ENCODE measurements around the gene STPG4.

STPG4 gene

GRCh38 chr2:47050762-47051161 is 104.3 kb downstream of the STPG4 start:
- Histone ChIP-seq H3K27ac (ENCODE audit: low read depth, low read length) (no peak overlapping the region), H3K36me3 (ENCODE audit: control insufficient read depth in 5 of 5, insufficient read depth in 5 of 5, low read length in 5 of 5) (peaks cover 11 to 76% (median 65%) of the 10 kb centered on the region in 5 donors)

DNA sequence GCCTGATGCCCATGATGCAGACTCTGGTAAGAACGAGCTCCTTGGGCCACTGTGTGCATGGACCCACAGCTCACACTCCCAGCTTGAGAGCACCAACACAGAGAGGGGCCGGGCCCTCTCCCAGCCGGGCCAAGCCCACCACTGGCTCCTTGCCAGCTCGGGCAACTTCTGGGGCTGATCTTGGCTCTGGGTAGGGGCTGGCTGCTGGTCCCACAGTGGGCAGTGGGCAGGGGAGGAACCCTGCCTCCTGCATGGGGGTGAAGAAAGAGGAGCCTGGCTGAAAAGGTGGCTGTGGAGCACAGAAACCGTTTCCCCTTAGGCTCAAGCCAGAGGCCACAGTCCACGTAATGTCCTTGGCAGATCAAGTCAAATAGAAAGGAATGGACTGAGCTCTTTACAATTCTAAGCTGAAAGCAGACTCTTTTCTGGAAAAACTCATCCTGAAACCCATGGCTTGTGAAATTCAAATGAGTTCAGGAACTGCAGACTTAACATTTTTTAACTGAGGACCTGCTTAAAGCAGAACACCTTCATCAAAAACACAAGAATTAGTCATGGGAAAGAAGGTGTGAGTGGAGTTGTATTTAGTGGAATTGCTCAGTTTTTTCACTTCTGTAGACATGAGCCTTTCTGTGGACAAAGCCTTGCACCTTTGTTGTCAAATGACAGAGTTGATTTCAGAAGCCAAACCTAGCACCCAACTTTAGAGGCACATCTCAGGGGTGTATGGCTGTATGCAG is 104.9 kb downstream of the STPG4 start:
- no peak overlapping the region for H3K4me3 ChIP-seq (ENCODE audit: low read depth in 1 of 5, low read length in 5 of 5)
- no peaks in the 10 kb centered on the region for H3K27me3 ChIP-seq (ENCODE audit: control insufficient read depth in 5 of 5, insufficient read depth in 4 of 5, low read length in 5 of 5)
- no peak overlapping the region for H3K9ac ChIP-seq (ENCODE audit: low read length in 5 of 5)
- H3K27ac ChIP-seq (ENCODE audit: low read depth, low read length): no peak overlapping the region
- H3K36me3 ChIP-seq (ENCODE audit: control insufficient read depth in 5 of 5, insufficient read depth in 5 of 5, low read length in 5 of 5): peaks cover 11 to 79% (median 70%) of the 10 kb centered on the region in 5 donors
- no peaks in the 10 kb centered on the region for H3K9me3 ChIP-seq (ENCODE audit: control insufficient read depth in 5 of 5, low read length in 5 of 5)
- peaks cover 0 to 68% (median 42%) of the 10 kb centered on the region in 5 donors for H3K4me1 ChIP-seq (ENCODE audit: control insufficient read depth in 5 of 5, insufficient read depth in 5 of 5, low read length in 5 of 5)

More at GRCh38 chr2:47050762-47051161, 104.3 kb downstream of the STPG4 start:
- Histone ChIP-seq H3K4me3 (ENCODE audit: low read depth in 1 of 5, low read length in 5 of 5) (no peak overlapping the region), H3K9ac (ENCODE audit: low read length in 5 of 5) (no peak overlapping the region), H3K27me3 (ENCODE audit: control insufficient read depth in 5 of 5, insufficient read depth in 4 of 5, low read length in 5 of 5) (no peaks in the 10 kb centered on the region), H3K9me3 (ENCODE audit: control insufficient read depth in 5 of 5, low read length in 5 of 5) (no peaks in the 10 kb centered on the region), H3K4me1 (ENCODE audit: control insufficient read depth in 5 of 5, insufficient read depth in 5 of 5, low read length in 5 of 5) (peaks cover 3 to 73% (median 48%) of the 10 kb centered on the region in 5 donors)

- no peaks in the 10 kb centered on the region for H3K9me3 ChIP-seq (ENCODE audit: control insufficient read depth in 5 of 5, low read length in 5 of 5)
- no peak overlapping the region for H3K4me3 ChIP-seq (ENCODE audit: low read depth in 1 of 5, low read length in 5 of 5)
- no peak overlapping the region for H3K27ac ChIP-seq (ENCODE audit: low read depth, low read length)
- H3K4me1 ChIP-seq (ENCODE audit: control insufficient read depth in 5 of 5, insufficient read depth in 5 of 5, low read length in 5 of 5): peaks cover 0 to 62% (median 38%) of the 10 kb centered on the region in 5 donors
- H3K9ac ChIP-seq (ENCODE audit: low read length in 5 of 5): no peak overlapping the region
- H3K36me3 ChIP-seq (ENCODE audit: control insufficient read depth in 5 of 5, insufficient read depth in 5 of 5, low read length in 5 of 5): peaks cover 11 to 80% (median 70%) of the 10 kb centered on the region in 5 donors
- H3K27me3 ChIP-seq (ENCODE audit: control insufficient read depth in 5 of 5, insufficient read depth in 4 of 5, low read length in 5 of 5): no peaks in the 10 kb centered on the region
These were observed 105.6 kb downstream of the STPG4 start for GRCh38 chr2:47049502-47049901.

- no peak overlapping the region for H3K9ac ChIP-seq (ENCODE audit: low read length in 5 of 5)
- peaks cover 11 to 81% (median 73%) of the 10 kb centered on the region in 5 donors for H3K36me3 ChIP-seq (ENCODE audit: control insufficient read depth in 5 of 5, insufficient read depth in 5 of 5, low read length in 5 of 5)
- H3K27ac ChIP-seq (ENCODE audit: low read depth, low read length): no peak overlapping the region
These were observed 106.2 kb downstream of the STPG4 start for GRCh38 chr2:47048801-47049480.

DNA sequence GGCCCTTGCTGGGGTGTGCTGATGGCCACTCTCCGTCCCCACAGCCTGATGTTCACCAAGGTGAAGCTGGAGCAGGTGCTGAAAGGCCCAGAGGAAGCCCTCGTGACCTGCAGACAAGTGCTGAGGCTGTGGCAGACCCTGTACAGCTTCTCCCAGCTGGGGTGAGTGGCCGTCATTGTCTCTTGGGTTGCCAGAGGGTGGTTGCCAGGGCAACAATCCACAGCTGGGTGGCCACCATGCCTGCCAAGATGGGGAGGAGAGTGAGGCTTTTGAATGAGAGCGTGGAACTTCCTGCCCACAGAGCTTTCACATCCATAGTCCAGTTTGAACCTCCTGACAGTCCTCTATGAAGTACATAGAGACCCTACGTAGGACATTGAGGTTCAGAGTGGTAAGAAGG is 108.8 kb downstream of the STPG4 start:
- Histone ChIP-seq H3K4me3 (ENCODE audit: low read depth in 1 of 5, low read length in 5 of 5) (no peak overlapping the region), H3K27ac (ENCODE audit: low read depth, low read length) (no peak overlapping the region), H3K27me3 (ENCODE audit: control insufficient read depth in 5 of 5, insufficient read depth in 4 of 5, low read length in 5 of 5) (no peaks in the 10 kb centered on the region), H3K36me3 (ENCODE audit: control insufficient read depth in 5 of 5, insufficient read depth in 5 of 5, low read length in 5 of 5) (peaks cover 11 to 62% (median 52%) of the 10 kb centered on the region in 5 donors), H3K9ac (ENCODE audit: low read length in 5 of 5) (no peak overlapping the region), H3K9me3 (ENCODE audit: control insufficient read depth in 5 of 5, low read length in 5 of 5) (no peaks in the 10 kb centered on the region), H3K4me1 (ENCODE audit: control insufficient read depth in 5 of 5, insufficient read depth in 5 of 5, low read length in 5 of 5) (peaks cover 11 to 73% (median 47%) of the 10 kb centered on the region in 5 donors)

More at GRCh38 chr2:47048801-47049480, 106.2 kb downstream of the STPG4 start:
- Histone ChIP-seq H3K9me3 (ENCODE audit: control insufficient read depth in 5 of 5, low read length in 5 of 5) (no peaks in the 10 kb centered on the region), H3K4me1 (ENCODE audit: control insufficient read depth in 5 of 5, insufficient read depth in 5 of 5, low read length in 5 of 5) (peaks cover 0 to 57% (median 32%) of the 10 kb centered on the region in 5 donors), H3K4me3 (ENCODE audit: low read depth in 1 of 5, low read length in 5 of 5) (no peak overlapping the region), H3K27me3 (ENCODE audit: control insufficient read depth in 5 of 5, insufficient read depth in 4 of 5, low read length in 5 of 5) (no peaks in the 10 kb centered on the region)

- H3K27me3 ChIP-seq (ENCODE audit: control insufficient read depth in 5 of 5, insufficient read depth in 4 of 5, low read length in 5 of 5): no peaks in the 10 kb centered on the region
- peaks cover 27 to 81% (median 64%) of the 10 kb centered on the region in 5 donors for H3K4me1 ChIP-seq (ENCODE audit: control insufficient read depth in 5 of 5, insufficient read depth in 5 of 5, low read length in 5 of 5)
- H3K27ac ChIP-seq (ENCODE audit: low read depth, low read length): peak overlapping the region; percentile 72
- H3K4me3 ChIP-seq (ENCODE audit: low read depth in 1 of 5, low read length in 5 of 5): no peak overlapping the region
- H3K9ac ChIP-seq (ENCODE audit: low read length in 5 of 5): no peak overlapping the region
- H3K36me3 ChIP-seq (ENCODE audit: control insufficient read depth in 5 of 5, insufficient read depth in 5 of 5, low read length in 5 of 5): peaks cover 3 to 52% (median 43%) of the 10 kb centered on the region in 5 donors
- H3K9me3 ChIP-seq (ENCODE audit: control insufficient read depth in 5 of 5, low read length in 5 of 5): no peaks in the 10 kb centered on the region
These were observed 111.2 kb downstream of the STPG4 start for GRCh38 chr2:47043891-47044239.

- Histone ChIP-seq H3K27me3 (ENCODE audit: control insufficient read depth in 5 of 5, insufficient read depth in 4 of 5, low read length in 5 of 5) (no peaks in the 10 kb centered on the region), H3K9ac (ENCODE audit: low read length in 5 of 5) (peak overlapping the region in 3 of 5 donors; percentile 9 to 66 (median 41)), H3K9me3 (ENCODE audit: control insufficient read depth in 5 of 5, low read length in 5 of 5) (no peaks in the 10 kb centered on the region), H3K4me3 (ENCODE audit: low read depth in 1 of 5, low read length in 5 of 5) (peak overlapping the region in 1 of 5 donors; percentile 3), H3K36me3 (ENCODE audit: control insufficient read depth in 5 of 5, insufficient read depth in 5 of 5, low read length in 5 of 5) (peaks cover 3 to 52% (median 43%) of the 10 kb centered on the region in 5 donors), H3K4me1 (ENCODE audit: control insufficient read depth in 5 of 5, insufficient read depth in 5 of 5, low read length in 5 of 5) (peaks cover 30 to 78% (median 60%) of the 10 kb centered on the region in 5 donors), H3K27ac (ENCODE audit: low read depth, low read length) (peak overlapping the region; percentile 72)
These were observed 111.8 kb downstream of the STPG4 start for GRCh38 chr2:47043142-47043890.

GRCh38 chr2:47041891-47042684 is 113.0 kb downstream of the STPG4 start:
- Histone ChIP-seq H3K27ac (ENCODE audit: low read depth, low read length) (peak overlapping the region; percentile 72), H3K27me3 (ENCODE audit: control insufficient read depth in 5 of 5, insufficient read depth in 4 of 5, low read length in 5 of 5) (no peaks in the 10 kb centered on the region), H3K9me3 (ENCODE audit: control insufficient read depth in 5 of 5, low read length in 5 of 5) (no peaks in the 10 kb centered on the region), H3K9ac (ENCODE audit: low read length in 5 of 5) (peak overlapping the region in 2 of 5 donors; percentile 10 to 52), H3K4me3 (ENCODE audit: low read depth in 1 of 5, low read length in 5 of 5) (no peak overlapping the region), H3K4me1 (ENCODE audit: control insufficient read depth in 5 of 5, insufficient read depth in 5 of 5, low read length in 5 of 5) (peaks cover 30 to 66% (median 57%) of the 10 kb centered on the region in 5 donors), H3K36me3 (ENCODE audit: control insufficient read depth in 5 of 5, insufficient read depth in 5 of 5, low read length in 5 of 5) (peaks cover 3 to 47% (median 40%) of the 10 kb centered on the region in 5 donors)

GRCh38 chr2:47041063-47041462 is 114.0 kb downstream of the STPG4 start:
- H3K9me3 ChIP-seq (ENCODE audit: control insufficient read depth in 5 of 5, low read length in 5 of 5): no peaks in the 10 kb centered on the region
- peak overlapping the region in 3 of 5 donors; percentile 13 to 63 (median 35) for H3K9ac ChIP-seq (ENCODE audit: low read length in 5 of 5)
- H3K27ac ChIP-seq (ENCODE audit: low read depth, low read length): peak overlapping the region; percentile 78
- H3K4me1 ChIP-seq (ENCODE audit: control insufficient read depth in 5 of 5, insufficient read depth in 5 of 5, low read length in 5 of 5): peaks cover 30 to 57% (median 54%) of the 10 kb centered on the region in 5 donors
- peaks cover 0 to 43% (median 30%) of the 10 kb centered on the region in 5 donors for H3K36me3 ChIP-seq (ENCODE audit: control insufficient read depth in 5 of 5, insufficient read depth in 5 of 5, low read length in 5 of 5)
- H3K27me3 ChIP-seq (ENCODE audit: control insufficient read depth in 5 of 5, insufficient read depth in 4 of 5, low read length in 5 of 5): no peaks in the 10 kb centered on the region
- H3K4me3 ChIP-seq (ENCODE audit: low read depth in 1 of 5, low read length in 5 of 5): no peak overlapping the region

Data from subcutaneous abdominal adipose tissue (tissue), 5 donors.